KMS-11 (cell line): ENCODE data around the gene ANKHD1.

Experiments
- H2AFZ ChIP-seq: fragments of 200-600 bp; sonication (generic); 2 replicates; pipeline ENCODE4 v1.6.1; 2016; ENCODE audit warnings: antibody characterized with exemption, mixed run types, low read depth
- H3K27ac ChIP-seq: fragments of 200-600 bp; sonication (generic); 2 replicates; pipeline ENCODE4 v1.6.1; 2016; ENCODE audit warnings: mild to moderate bottlenecking, mixed run types
- H3K27me3 ChIP-seq: fragments of 200-600 bp; sonication (generic); 2 replicates; pipeline ENCODE4 v1.6.1; 2017; ENCODE audit warnings: mild to moderate bottlenecking, low read depth, mixed run types, moderate library complexity; ENCODE audit not compliant: insufficient read depth
- H3K36me3 ChIP-seq: fragments of 200-600 bp; sonication (generic); 2 replicates; pipeline ENCODE4 v1.6.1; 2017; ENCODE audit warnings: mild to moderate bottlenecking, mixed run types; ENCODE audit not compliant: insufficient read depth
- H3K4me1 ChIP-seq: fragments of 200-600 bp; sonication (generic); 2 replicates; pipeline ENCODE4 v1.6.1; 2016; ENCODE audit warnings: mild to moderate bottlenecking, low read depth, mixed run types; ENCODE audit not compliant: poor library complexity, severe bottlenecking
- H3K4me2 ChIP-seq: fragments of 200-600 bp; sonication (generic); 2 replicates; pipeline ENCODE4 v1.7.0; 2016; ENCODE audit warnings: mild to moderate bottlenecking, mixed run types
- H3K4me3 ChIP-seq: fragments of 200-600 bp; sonication (generic); IDR thresholded peaks from 2 replicates; pipeline ENCODE4 v1.6.1; 2017; ENCODE audit warnings: low read depth, low read length, mixed read lengths; ENCODE audit not compliant: insufficient read depth
- H3K79me2 ChIP-seq: fragments of 200-600 bp; sonication (generic); 2 replicates; pipeline ENCODE4 v1.6.1; 2016; ENCODE audit warnings: low read depth, mixed run types; ENCODE audit not compliant: insufficient read depth
- H3K9ac ChIP-seq: fragments of 200-600 bp; sonication (generic); 2 replicates; pipeline ENCODE4 v1.6.1; 2016; ENCODE audit warnings: mild to moderate bottlenecking, mixed run types
- H4K20me1 ChIP-seq: fragments of 200-600 bp; sonication (generic); 2 replicates; pipeline ENCODE4 v1.6.1; 2016; ENCODE audit warnings: mild to moderate bottlenecking, mixed run types; ENCODE audit not compliant: insufficient read depth
- TF ChIP-seq, protein P1 (sequence below): fragments of 200-600 bp; sonication (generic); conservative IDR thresholded peaks from 2 replicates; pipeline ENCODE4 v1.6.1; 2017; ENCODE audit warnings: low read depth, mild to moderate bottlenecking, antibody characterized with exemption, low read length, moderate library complexity, mixed read lengths

The ANKHD1 gene

DNA sequence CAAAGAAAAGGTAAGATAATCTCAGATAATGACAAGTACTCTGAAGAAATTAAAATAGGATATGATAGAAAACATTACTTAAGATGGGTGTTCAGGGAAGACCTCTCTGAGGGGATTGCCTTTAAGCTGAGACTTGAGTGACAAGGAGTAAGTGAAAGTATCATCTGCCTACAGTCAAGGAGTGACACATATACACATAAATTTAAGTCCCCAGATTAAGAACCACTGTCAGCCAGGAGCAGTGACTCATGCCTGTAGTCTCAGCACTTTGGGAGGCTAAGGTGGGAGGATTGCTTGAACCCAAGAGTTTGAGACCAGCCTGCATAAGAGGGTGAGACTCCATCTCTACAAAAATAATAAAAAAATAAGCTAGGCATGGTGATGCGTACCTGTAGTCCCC, 19.7 kb upstream of the ANKHD1 start:
- Histone ChIP-seq H2AFZ (no peak overlapping the region), H3K36me3 (no peaks in the 10 kb centered on the region), H3K9ac (no peak overlapping the region), H3K4me2 (no peak overlapping the region), H3K27me3 (no peaks in the 10 kb centered on the region), H4K20me1 (no peaks in the 10 kb centered on the region), H3K4me3 (no peak overlapping the region), H3K79me2 (no peaks in the 10 kb centered on the region), H3K4me1 (no peaks in the 10 kb centered on the region), H3K27ac (no peak overlapping the region)
- TF ChIP-seq, protein P1, sequence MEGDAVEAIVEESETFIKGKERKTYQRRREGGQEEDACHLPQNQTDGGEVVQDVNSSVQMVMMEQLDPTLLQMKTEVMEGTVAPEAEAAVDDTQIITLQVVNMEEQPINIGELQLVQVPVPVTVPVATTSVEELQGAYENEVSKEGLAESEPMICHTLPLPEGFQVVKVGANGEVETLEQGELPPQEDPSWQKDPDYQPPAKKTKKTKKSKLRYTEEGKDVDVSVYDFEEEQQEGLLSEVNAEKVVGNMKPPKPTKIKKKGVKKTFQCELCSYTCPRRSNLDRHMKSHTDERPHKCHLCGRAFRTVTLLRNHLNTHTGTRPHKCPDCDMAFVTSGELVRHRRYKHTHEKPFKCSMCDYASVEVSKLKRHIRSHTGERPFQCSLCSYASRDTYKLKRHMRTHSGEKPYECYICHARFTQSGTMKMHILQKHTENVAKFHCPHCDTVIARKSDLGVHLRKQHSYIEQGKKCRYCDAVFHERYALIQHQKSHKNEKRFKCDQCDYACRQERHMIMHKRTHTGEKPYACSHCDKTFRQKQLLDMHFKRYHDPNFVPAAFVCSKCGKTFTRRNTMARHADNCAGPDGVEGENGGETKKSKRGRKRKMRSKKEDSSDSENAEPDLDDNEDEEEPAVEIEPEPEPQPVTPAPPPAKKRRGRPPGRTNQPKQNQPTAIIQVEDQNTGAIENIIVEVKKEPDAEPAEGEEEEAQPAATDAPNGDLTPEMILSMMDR, result no peak

DNA sequence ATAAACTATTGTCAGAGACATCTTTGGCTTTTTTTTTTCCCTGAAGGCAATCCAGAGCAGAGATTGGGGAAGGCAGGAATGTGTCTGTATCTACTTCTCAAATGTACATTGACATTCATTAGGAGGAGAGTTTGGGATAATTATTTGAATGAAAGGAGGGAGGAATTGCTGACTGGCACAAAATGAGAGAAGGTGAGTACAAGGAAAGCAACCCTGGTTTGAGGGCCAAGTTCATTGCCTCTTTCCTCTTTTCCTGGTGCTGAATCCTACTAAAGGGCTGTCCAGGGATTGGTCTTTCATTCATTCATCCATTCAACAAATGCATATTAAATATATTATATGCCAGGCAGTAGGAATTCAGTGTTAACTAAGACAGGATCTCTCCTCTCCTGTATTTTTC, 18.8 kb upstream of the ANKHD1 start:
- Histone ChIP-seq H3K9ac (no peak overlapping the region), H4K20me1 (no peaks in the 10 kb centered on the region), H3K4me1 (no peaks in the 10 kb centered on the region), H3K79me2 (no peaks in the 10 kb centered on the region), H3K27ac (no peak overlapping the region), H3K4me3 (no peak overlapping the region), H3K36me3 (no peaks in the 10 kb centered on the region), H3K27me3 (no peaks in the 10 kb centered on the region), H3K4me2 (no peak overlapping the region), H2AFZ (no peak overlapping the region)
- TF ChIP-seq, protein P1, result no peak

DNA sequence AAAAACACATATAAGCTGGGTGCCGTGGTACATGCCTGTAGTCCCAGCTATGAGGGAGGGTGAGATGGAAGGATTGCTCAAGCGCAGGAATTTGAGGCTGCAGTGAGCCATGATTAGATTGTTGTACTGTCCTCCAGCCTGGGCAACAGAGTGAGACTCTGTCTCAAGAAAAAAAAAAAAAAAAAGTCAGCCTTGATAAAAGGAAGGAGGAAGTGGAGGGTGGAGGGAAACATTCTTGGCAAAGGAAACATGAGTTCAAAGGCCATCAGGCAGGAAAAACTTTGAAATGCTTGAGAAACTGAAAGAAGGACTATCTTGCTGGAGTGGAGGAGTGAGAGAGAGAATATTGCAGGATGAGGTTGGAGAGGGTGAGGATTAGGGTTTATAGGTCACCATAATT, 18.3 kb upstream of the ANKHD1 start:
- Histone ChIP-seq H3K4me3 (no peak overlapping the region), H3K27ac (no peak overlapping the region), H3K79me2 (no peaks in the 10 kb centered on the region), H3K9ac (no peak overlapping the region), H2AFZ (no peak overlapping the region), H3K4me1 (no peaks in the 10 kb centered on the region), H3K27me3 (no peaks in the 10 kb centered on the region), H4K20me1 (no peaks in the 10 kb centered on the region), H3K4me2 (no peak overlapping the region), H3K36me3 (no peaks in the 10 kb centered on the region)
- TF ChIP-seq, protein P1, result no peak

DNA sequence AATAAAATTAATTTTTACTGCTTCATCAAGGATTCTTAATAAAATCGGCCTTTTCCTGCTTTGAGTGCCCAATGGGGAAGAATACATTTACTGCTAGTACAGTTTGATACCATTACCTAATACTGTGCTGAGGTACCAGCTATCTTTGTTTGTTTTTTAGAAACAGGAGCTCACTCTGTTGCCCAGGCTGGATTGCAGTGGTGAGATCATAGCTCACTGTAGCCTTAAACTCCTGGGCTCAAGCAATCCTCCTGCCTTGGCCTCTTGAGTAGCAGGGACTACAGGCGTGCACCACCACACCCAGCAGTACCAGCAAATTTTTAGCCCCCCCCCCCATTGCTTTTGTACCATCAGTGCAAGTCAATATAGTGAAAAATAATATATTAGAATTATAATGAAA, 13.6 kb upstream of the ANKHD1 start:
- Histone ChIP-seq H2AFZ (no peak overlapping the region), H4K20me1 (no peaks in the 10 kb centered on the region), H3K4me3 (no peak overlapping the region), H3K27me3 (no peaks in the 10 kb centered on the region), H3K9ac (no peak overlapping the region), H3K4me2 (no peak overlapping the region), H3K27ac (no peak overlapping the region), H3K79me2 (no peaks in the 10 kb centered on the region), H3K4me1 (no peaks in the 10 kb centered on the region), H3K36me3 (no peaks in the 10 kb centered on the region)
- TF ChIP-seq, protein P1, result no peak

DNA sequence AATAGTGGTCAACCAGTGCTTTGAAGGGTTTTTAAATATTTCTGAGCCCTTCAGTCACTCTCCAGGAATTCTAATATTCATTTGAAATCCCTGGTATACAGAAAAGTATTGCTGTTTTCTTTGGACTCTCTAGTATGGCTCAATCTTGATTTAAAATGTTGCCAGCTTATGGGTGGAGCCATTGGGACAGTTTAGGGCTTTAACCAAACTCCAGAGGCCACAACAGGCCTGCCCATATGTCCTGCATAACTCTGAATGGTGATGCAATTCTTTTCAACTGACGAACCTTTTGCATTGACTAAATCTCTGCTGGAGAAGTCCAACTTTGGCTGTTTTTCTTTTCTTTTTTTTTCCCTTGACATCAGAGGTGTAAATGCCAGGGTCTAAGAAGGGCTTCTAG, 10.3 kb upstream of the ANKHD1 start:
- H3K4me2 ChIP-seq, result no peak overlapping the region
- H3K27ac ChIP-seq, result no peak overlapping the region

More for the DNA sequence above, 10.3 kb upstream of the ANKHD1 start:
- H3K9ac ChIP-seq, result no peak overlapping the region
- no peak overlapping the region for H3K4me3 ChIP-seq
- no peaks in the 10 kb centered on the region for H3K4me1 ChIP-seq
- no peaks in the 10 kb centered on the region for H3K27me3 ChIP-seq
- H3K79me2 ChIP-seq, result no peaks in the 10 kb centered on the region
- no peaks in the 10 kb centered on the region for H4K20me1 ChIP-seq
- no peak overlapping the region for H2AFZ ChIP-seq
- H3K36me3 ChIP-seq, result no peaks in the 10 kb centered on the region
- TF ChIP-seq, protein P1, result no peak
